Epithelial cell of prostate (primary cell): ENCODE results near the gene HCFC1R1.

ENCODE experiments used
- DNase-seq: peaks from one replicate; pipeline ENCODE4 v3.0.0-alpha.2; 2011; ENCODE audit warnings: low read depth, low spot score
- H3K27ac ChIP-seq: fragments of 450-650 bp; 2 replicates; pipeline ENCODE4 v1.5.1; 2017; ENCODE audit warnings: mild to moderate bottlenecking

HCFC1R1 gene

DNA sequence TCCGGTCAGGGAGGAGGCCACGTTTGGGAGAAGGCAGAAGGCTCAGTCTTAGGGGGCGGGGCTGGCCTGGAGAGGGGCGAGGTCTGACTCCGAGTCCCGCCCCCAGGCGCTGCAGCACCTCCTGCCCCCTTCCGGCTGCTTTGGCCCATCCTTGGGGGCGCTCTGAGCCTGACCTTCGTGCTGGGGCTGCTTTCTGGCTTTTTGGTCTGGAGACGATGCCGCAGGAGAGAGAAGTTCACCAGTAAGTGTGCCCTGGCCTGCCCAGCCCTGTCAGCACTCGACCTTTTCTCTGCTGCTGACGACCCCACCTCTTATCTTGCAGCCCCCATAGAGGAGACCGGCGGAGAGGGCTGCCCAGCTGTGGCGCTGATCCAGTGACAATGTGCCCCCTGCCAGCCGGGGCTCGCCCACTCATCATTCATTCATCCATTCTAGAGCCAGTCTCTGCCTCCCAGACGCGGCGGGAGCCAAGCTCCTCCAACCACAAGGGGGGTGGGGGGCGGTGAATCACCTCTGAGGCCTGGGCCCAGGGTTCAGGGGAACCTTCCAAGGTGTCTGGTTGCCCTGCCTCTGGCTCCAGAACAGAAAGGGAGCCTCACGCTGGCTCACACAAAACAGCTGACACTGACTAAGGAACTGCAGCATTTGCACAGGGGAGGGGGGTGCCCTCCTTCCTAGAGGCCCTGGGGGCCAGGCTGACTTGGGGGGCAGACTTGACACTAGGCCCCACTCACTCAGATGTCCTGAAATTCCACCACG, 2.1 kb downstream of the HCFC1R1 start:
- peak; percentile 86 for DNase-seq
- H3K27ac ChIP-seq, result peak overlapping the region; percentile 99

DNA sequence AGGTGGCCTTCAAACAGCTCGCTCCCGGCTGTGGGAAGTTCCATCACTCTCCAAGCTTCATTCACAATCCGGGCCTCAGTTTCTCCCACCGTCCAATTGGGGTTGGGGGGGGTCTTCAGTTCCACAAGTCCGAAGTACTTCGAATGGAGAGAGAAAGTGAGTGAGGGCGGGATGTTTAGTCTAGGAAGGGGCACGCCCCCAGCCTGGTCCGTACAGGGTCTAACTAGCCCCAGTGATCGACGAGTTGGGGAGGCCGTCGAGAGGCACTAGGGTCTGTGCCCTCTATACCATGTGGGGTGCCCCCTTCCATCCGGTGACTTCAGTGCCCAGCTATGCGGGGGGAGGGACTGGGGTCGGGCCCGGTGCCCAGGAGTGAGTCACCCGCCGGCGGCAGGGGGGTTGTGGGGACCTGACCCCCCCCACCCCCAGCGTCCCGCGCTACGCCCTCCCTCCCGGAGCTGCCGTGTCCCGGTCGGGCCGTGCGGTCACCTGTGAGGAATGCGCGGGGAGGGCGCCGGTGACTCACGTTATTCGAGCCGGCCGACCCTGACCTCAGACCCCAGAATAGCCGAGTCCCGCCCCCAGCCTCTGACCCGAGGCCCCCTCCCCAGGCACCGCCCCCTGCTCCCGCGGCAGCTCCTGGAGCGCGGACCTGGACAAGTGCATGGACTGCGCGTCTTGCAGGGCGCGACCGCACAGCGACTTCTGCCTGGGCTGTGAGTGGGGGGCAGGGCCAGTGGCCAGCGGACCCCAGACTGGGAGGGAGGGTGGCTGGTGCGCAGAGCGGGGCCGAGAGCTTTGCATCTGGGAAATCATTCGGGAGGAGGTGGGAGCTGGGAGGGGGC, 2.9 kb downstream of the HCFC1R1 start:
- peak; percentile 64 for DNase-seq
- peak overlapping the region; percentile 99 for H3K27ac ChIP-seq

DNA sequence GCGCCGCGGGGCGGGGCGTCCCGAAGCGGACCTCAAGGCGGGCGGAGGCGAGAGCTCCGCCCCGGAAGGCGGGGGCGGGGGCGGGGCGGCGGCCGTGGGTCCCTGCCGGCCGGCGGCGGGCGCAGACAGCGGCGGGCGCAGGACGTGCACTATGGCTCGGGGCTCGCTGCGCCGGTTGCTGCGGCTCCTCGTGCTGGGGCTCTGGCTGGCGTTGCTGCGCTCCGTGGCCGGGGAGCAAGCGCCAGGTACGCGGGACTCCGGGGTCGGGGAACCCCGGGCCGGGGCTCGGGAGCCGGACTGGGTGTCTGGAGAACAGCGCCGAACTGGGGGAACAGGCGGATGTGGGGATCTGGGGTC, 3.5 kb downstream of the HCFC1R1 start, which contains the start of gene TNFRSF12A:
TNFRSF12A (plus strand) TSS at position 122 of the 357 bp plus-strand sequence; CDS start at position 152, 30 bp downstream.
- H3K27ac ChIP-seq, result peak within 1 kb of the TSS; percentile 99
- no peak for DNase-seq

DNA sequence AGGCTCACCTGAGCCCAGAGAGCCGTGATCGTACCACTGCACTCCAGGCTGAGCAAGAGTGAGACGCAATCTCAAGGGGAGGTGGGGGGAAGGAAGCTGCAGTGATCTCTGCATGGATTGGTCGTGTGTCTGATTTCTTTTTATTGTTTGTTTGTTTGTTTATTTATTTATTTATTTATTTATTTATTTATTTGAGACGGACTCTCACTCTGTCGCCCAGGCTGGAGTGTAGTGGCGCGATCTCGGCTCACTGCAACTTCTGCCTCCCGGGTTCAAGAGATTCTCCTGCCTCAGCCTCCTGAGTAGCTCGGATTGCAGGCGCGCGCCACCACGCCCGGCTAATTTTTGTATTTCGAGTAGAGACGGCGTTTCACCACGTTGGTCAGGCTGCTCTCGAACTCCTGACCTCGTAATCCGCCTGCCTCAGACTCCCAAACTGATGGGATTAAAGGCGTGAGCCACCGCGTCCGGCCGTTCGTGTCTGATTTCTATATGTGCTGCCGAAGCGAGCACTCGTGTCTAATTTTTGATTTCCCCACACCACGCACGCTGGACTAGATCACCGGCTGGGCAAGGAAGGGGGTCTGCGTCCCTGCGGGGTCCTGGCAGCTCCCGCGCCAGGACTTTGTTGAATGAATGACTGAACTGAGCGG, 4.0 kb downstream of the HCFC1R1 start:
- H3K27ac ChIP-seq, result peak overlapping the region; percentile 99
- no peak for DNase-seq

DNA sequence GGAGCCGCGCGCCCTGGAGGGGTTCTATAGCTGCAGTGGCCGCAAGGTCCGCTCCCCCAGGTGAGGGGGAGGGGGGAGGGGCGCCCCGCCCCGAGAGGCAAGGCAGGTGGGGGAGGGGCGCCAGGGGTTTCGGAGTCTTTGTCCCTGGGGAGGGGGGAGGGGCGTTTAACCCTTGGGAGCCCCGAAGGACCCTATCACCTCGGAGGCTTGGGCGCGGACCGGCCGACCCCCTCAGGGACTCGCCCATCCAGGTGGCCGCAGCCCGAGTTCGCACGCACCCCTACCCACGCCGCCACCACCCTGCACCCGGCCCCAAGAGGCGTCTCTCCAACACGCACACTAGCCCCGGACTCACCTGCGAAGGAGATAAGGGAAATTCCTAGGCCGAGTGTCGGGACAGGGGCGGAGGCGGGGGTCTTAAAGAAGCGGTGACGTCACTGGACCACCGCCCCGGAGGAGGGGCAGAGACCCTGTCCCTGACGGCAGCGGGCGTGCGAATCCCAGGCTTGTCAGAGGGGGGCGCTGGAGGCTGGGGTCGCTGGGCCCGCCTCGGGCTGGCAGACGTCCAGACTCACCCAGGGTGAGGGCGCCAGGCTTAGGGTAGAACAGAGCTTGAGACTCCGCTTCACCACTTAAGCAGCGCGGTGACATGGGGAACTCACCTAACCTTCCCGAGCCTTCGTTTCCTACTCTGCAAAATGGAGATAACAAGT, 5.8 kb downstream of the HCFC1R1 start, which contains the start of gene CLDN6:
CLDN6 (minus strand) TSS at position 390 of the 713 bp plus-strand sequence. CDS start 2,162 bp downstream, outside the sequence.
- H3K27ac ChIP-seq, result no peak within 1 kb of the TSS
- no peak for DNase-seq

DNA sequence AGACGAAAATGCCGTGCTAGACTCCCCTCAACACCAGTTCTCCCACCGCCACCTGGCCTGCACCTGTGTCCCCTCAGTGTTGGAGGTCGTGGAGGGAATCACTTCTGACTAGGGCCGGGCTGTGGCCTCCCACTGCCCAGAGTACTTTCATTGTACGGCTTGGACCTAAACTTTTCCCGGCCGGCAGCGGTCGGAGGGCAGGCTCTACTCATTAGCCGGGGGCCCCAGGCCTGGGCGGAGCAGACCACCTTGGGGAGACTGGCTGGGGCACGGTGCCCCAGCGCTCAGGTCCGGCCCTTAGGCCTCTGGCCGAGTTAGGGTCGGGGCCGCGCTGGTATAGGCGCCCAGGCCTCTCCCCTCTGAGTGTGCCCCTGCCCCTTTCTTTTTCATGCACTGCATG, 6.4 kb downstream of the HCFC1R1 start:
- no peak overlapping the region for H3K27ac ChIP-seq
- DNase-seq, result no peak

DNA sequence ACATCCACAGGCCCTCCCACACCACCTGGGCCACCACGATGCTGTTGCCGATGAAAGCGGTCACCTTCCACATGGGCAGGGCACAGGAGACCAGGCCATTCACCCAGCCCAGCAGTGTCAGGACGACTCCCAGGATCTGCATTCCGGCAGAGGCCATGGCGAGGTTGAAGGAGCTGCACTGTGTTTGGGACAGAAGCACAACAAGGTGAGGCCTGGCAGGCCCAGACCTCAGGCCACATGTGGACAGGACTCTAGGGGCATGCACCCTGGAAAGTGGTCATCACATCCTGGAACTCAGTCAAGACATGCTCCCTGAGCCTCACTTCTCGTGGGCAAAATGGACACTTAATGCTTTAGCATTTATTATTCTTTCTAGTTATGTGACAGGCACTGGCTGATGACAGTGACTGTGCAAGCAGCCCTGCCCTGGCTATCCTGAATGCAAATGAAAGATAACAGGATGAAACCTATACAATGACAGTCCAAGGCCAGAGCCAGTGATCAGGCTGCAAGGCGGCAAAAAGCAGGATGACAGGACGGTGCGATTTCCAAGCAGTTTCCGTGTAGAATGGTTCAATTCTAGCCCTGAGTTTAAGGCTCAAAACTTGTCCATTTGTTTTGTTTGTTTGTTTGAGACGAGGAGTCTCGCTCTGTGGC, 7.7 kb downstream of the HCFC1R1 start:
- DNase-seq, result no peak
- H3K27ac ChIP-seq, result no peak overlapping the region

DNA sequence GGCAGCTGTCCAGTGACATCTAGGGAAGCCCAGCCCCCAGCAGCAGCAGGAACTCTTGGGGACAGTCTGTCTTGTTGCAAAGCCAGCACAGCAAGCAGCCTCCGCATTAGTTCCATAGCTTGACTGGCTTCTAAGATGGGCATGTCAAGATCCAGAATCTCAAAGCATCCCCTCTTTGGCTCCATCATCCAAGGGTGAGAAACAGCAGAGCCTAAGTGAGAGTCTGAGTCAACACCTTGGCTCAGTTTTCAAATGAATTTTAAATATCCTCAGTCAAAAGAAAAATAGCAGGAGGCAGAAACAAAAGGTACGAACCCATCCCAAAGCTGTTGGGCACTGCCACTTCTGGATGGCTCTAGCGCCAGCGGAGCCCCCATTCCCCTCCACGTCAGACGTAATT, 8.8 kb downstream of the HCFC1R1 start:
- H3K27ac ChIP-seq, result no peak overlapping the region
- no peak for DNase-seq

DNA sequence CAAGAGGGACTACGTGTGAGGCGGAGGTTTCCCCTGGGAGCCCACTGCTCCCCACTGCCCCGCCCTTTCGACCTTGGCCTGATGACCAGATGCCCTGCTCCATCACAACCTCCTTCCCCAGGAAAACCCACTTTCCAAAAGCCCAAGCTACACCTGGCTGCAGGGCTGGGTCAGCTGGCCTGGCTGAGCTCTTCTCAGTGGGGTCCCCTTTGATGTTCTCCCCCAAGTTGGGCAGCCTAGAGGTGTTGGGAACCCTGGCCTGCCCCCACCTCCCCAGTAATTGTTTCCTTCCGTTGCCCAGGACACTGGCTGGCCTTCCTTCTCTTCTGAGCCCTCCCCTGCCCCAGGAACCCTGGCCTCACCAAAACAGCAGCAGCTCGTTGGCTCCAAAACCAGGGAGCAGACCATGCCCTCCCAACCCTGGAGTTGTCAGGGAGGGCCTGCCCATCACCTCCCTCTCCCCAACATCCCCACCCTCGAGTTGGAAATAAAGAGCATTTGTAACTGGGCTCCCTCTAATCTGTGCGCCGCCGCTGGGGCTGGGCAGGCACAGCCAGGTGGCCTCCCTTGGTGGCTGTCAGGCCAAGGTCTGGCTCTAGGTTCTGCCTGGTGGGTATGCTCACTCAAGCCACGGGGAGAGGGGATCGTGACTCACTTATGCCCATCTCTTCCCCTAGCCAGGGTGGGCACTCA, 9.6 kb downstream of the HCFC1R1 start:
- no peak overlapping the region for H3K27ac ChIP-seq
- DNase-seq, result no peak

DNA sequence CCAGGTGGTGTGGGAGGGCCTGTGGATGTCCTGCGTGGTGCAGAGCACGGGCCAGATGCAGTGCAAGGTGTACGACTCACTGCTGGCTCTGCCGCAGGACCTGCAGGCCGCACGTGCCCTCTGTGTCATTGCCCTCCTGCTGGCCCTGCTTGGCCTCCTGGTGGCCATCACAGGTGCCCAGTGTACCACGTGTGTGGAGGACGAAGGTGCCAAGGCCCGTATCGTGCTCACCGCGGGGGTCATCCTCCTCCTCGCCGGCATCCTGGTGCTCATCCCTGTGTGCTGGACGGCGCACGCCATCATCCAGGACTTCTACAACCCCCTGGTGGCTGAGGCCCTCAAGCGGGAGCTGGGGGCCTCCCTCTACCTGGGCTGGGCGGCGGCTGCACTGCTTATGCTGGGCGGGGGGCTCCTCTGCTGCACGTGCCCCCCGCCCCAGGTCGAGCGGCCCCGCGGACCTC, 10.2 kb downstream of the HCFC1R1 start:
- H3K27ac ChIP-seq, result no peak overlapping the region
- DNase-seq, result no peak

DNA sequence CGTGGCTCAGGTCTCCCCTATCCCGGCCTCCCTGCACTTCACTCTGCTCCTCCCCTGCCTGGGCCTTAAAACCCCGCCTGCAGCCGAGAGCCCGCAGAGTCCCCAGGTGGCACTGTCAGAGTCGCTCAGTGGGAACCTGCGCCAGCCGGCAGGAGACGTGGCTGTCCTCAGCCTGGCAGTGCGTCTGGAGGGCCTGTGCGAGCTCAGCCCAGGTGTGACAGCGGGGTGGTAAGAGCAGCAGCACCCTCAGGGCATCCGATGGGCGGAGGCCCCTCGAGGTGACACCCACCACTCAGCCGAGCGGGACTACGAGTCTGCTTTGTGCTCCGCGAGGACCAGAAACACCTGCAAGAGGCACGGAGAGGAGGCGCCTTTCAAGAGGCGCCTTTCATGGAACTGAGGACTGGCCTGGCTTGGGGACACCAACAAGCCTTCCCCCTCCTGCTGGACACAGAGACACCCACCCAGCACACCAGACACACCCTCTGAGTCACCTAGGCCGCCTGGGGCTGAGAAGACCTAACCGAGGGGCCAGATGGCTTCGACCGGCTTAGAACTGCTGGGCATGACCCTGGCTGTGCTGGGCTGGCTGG, 10.8 kb downstream of the HCFC1R1 start, which contains the start of gene CLDN9:
CLDN9 (plus strand) TSS at position 96 of the 593 bp plus-strand sequence; CDS start at position 536, 440 bp downstream.
- DNase-seq, result no peak
- H3K27ac ChIP-seq, result no peak within 1 kb of the TSS

DNA sequence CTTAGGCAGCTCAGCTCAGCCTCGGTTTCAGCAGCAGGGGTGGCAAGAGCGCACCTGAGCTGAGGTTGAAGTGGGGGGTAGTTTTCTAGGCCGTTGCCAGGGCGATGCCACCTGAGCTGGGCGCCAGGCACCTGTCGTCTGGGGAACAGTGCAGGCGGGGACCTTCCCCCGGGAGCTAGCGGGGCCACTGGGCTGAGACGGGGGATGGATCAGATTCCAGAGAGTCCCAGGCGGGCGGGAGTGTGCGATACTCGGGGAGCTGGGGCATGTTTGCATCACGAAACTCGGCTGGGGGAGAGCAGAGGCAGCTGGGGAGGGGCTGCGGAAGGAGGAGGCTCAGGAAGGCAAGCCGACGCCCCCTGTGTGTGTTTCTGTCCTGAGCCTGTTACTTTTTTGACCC, 11.5 kb downstream of the HCFC1R1 start:
- no peak overlapping the region for H3K27ac ChIP-seq
- no peak for DNase-seq

DNA sequence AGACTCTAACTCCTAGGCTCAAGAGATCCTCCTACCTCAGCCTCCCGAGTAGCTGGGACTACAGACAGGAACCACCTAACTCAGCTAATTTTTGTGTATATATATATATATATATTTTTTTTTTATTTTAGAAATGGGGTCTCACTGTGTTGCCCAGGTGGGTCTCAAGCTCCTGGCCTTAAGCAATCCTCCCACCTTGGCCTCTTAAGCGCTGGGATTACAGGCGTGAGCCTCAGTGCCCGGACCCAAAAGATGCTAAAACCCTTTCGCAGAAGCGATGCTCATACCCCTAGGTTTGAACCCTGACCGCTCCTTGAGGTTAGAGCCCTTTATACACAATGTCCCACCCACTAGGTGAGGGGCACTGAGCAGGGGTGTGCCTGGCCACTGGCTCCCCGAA, 13.2 kb downstream of the HCFC1R1 start:
- no peak for DNase-seq
- no peak overlapping the region for H3K27ac ChIP-seq

DNA sequence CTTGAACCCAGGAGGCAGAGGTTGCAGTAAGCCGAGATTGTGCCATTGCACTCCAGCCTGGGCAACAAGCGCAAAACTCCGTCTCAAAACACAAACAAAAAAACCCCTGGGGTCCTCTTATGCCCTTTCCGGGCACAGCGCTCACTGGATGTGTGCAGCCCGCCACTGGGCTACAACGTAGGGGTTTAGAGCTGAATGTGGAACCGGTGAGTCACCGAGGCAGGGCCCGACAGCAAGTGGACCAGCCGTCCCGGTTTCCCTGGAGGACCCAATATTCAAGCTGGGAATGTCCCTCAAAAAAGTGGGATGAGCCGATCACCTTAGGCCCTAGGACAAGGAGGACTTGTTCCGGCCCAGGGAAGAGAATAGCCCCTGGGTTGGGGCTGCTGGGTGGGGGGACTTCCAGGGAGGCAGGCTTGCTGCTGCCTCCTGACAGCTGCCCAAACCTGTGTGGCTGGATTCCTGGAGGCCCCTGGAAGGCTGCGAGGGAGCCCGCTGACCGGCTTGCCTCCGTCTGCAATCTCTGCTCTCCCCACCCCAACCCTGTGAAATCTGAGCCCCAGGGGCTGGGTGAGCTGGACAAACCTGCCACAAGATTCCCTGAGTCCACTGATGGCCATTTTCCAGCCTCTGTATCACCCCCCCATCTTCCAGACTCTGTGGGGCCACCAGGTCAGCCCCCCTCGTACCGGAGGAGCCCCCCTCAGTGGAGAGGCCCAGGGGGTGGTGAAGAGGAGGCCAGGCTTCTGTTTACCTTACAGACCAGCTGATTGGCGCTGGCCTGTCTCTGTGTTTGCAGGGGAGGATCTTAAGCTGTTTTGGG, 14.0 kb downstream of the HCFC1R1 start:
- H3K27ac ChIP-seq, result peak overlapping the region; percentile 11
- DNase-seq, result no peak

DNA sequence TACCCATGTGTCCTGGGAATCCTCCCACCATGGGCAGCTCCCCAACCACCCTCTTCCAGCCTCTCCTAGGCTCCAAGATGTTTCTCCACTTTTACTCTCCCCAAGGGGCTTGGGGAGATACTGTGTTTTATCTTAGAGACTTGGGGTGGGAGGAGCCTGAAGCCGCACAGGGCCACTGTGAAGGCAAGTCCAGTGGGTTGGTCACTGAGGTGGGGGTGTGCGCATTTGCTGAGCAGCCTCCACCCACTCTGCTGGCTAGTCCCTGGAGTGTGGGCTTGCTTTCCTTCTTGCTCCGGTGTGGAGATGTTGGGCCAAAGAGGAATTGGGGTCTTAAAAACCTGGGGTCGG, 15.1 kb downstream of the HCFC1R1 start:
- DNase-seq, result no peak
- H3K27ac ChIP-seq, result no peak overlapping the region

DNA sequence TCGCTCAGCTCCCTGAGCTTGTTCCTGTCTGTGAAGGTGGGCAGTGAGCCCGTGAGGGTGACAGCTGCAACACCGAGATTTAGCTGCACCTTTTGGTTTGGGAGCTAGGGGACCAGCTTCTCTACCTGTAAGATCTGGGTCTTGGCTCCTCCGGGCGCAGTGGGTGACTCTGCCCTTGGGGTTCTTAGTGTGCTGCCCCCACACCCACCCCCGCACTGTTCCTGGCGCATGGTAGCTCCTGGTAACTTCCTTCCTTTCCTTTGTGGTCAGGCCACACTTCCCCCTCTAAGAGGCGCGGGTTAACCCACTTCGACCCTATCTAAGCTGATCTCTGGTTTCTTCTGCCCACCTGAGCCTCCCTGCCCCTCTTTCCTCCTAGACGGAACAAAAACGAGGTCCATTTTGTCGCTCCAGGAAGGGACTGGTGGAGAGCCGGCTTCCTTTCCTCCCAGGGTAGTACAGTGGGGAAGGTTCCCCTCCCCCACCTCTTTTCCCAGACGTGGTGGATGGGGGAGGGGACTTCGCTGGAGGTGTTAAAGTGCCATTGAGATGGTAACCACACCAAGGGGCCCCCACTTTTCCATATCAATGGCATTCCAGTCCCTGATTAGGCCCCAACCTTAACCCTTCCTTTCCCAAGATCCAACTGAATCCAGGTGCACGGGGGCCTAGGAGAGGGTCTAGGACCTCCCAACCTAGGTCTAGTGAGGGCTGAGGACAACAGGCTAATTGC, 15.6 kb downstream of the HCFC1R1 start:
- no peak for DNase-seq
- no peak overlapping the region for H3K27ac ChIP-seq
